Measurements from ENCODE around the gene BPIFB2.

The BPIFB2 gene

DNA sequence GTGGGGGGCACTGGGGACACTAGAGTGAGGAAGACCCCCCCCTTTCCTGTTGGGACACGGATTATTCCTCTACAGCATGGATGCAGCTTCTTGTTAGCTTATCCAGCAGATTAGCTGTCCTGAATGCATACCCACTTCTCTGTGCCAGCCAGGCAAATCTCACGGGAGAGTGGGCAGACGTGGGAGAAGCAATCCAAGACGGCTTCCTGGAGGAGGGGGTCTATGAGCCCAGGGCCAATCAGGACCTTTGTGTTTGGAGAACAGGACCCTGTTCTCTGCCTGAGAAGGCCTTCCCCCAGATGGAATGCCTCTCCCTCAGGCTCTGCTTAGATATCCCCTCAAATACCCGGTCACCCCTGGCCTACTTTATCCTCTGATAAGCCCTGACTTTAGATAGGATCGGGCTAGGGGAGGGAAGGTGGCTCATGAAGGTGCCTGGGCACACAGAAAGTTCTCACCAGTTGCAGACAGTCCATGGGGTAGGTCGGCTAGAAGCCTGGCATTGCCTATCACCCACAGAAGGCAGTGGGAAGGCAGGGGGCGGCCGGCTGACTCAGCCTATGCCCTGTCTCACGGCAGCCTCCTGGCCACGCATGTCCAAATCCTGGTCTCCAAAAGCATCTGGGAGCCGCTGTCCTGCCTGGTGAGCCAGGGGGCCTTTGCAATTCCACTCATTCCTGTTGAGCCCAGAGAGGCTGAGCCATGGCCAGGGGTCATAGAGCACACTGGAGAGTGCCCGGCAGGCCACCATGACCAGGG, 38.0 kb upstream of the BPIFB2 start:
- no peak for DNase-seq
- no peaks in the 10 kb centered on the region for H3K9me3 ChIP-seq (ENCODE audit: control insufficient read depth, low read length)
- H3K27me3 ChIP-seq (ENCODE audit: control insufficient read depth in 1 of 2, insufficient read depth in 1 of 2, low read length in 2 of 2): peaks cover 3 to 54% of the 10 kb centered on the region in 2 experiments
- H2BK120ac ChIP-seq (ENCODE audit: low read depth, low read length): no peak overlapping the region
- H4K91ac ChIP-seq (ENCODE audit: low read length): no peak overlapping the region
- H2BK5ac ChIP-seq (ENCODE audit: low read depth, low read length, poor library complexity, severe bottlenecking): no peak overlapping the region
- H3K27ac ChIP-seq (ENCODE audit: low read length, poor library complexity, severe bottlenecking): no peak overlapping the region
- no peak overlapping the region for H2AFZ ChIP-seq (ENCODE audit: low read depth, low read length)
- H3K9ac ChIP-seq (ENCODE audit: low read length): no peak overlapping the region
- no peak overlapping the region for H4K8ac ChIP-seq (ENCODE audit: low read length)
- no peak overlapping the region for H2BK15ac ChIP-seq (ENCODE audit: low read depth, poor library complexity, severe bottlenecking)
- no peak overlapping the region for H3K14ac ChIP-seq (ENCODE audit: low read length in 2 of 2)
- no peak overlapping the region for H2AK5ac ChIP-seq (ENCODE audit: low read length, severe bottlenecking)
- H3K79me1 ChIP-seq (replicated peaks; ENCODE audit: low read length, poor library complexity, severe bottlenecking): no peaks in the 10 kb centered on the region
- no peak overlapping the region for H3K4me3 ChIP-seq (ENCODE audit: insufficient read depth in 1 of 2, low read depth in 1 of 2, low read length in 2 of 2)
- H3K4ac ChIP-seq (ENCODE audit: low read depth in 1 of 2, low read length in 2 of 2): no peak overlapping the region
- no peak overlapping the region for H2BK12ac ChIP-seq (ENCODE audit: low read length in 2 of 2)
- WGBS: 87% methylated on average over 13 of the region's 13 CpGs
- H3K36me3 ChIP-seq (ENCODE audit: control insufficient read depth in 1 of 2, insufficient read depth in 2 of 2, low read depth in 1 of 2, low read length in 2 of 2): no peaks in the 10 kb centered on the region
- H3K23ac ChIP-seq (ENCODE audit: low read length in 2 of 2): peak overlapping the region in 1 of 2 experiments; percentile 15
- H3K4me1 ChIP-seq (ENCODE audit: control insufficient read depth, insufficient read depth, low read depth, low read length): peaks cover 4% of the 10 kb centered on the region
- no peak overlapping the region for H3K18ac ChIP-seq (ENCODE audit: low read depth in 1 of 2, low read length in 2 of 2)
- no peak overlapping the region for H3K4me2 ChIP-seq (ENCODE audit: low read length, poor library complexity, severe bottlenecking)

DNA sequence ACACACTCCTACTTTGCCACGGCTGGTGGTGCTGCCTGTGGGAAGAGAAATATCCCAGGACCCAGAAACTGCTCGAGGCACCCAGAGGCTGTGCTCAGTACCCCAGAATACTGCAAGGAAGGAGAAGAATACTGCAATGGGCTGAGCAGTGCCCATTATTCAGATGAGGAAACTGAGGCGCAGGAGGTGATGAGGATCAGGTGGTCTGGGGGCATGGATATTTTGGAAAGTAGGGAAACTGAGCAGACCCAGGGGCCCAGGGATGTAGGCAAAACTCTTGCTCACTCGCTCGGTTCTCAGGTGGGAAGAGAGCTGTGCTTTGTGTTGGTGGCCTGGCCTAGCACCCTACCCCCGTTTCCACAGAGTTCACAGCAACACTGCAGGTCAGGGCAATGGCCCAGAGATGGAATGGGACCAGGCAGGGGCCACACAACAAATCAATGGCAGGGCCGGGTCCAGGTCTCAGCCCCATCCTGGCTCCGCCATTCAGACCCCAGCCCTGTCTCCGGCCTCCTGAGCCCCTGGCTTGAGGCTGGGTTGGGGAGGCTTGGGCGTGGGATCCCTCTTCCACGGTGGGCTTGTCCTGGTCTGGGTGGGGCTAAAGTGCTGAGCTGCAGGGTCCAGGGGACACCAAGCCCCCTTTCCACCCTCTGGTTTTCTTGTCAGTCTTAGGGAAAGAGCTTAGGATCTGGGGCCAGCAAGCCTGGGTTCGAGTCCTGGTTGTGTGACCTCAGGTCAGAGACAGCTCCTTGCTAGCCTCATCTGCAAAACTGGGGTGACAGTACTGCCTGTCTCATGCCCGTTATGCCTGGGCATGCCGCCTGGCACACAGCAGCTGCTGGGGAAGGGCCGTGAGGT, 37.2 kb upstream of the BPIFB2 start:
- Histone ChIP-seq H2BK5ac (ENCODE audit: low read depth, low read length, poor library complexity, severe bottlenecking) (no peak overlapping the region), H3K4me1 (ENCODE audit: control insufficient read depth, insufficient read depth, low read depth, low read length) (peaks cover 4% of the 10 kb centered on the region), H3K4me3 (ENCODE audit: insufficient read depth in 1 of 2, low read depth in 1 of 2, low read length in 2 of 2) (no peak overlapping the region), H2BK120ac (ENCODE audit: low read depth, low read length) (no peak overlapping the region), H3K79me1 (replicated peaks; ENCODE audit: low read length, poor library complexity, severe bottlenecking) (no peaks in the 10 kb centered on the region), H3K9ac (ENCODE audit: low read length) (no peak overlapping the region), H3K23ac (ENCODE audit: low read length in 2 of 2) (peak overlapping the region in 1 of 2 experiments; percentile 15), H3K18ac (ENCODE audit: low read depth in 1 of 2, low read length in 2 of 2) (no peak overlapping the region), H3K14ac (ENCODE audit: low read length in 2 of 2) (peak overlapping the region in 1 of 2 experiments; percentile 18), H3K4ac (ENCODE audit: low read depth in 1 of 2, low read length in 2 of 2) (no peak overlapping the region), H3K27me3 (ENCODE audit: control insufficient read depth in 1 of 2, insufficient read depth in 1 of 2, low read length in 2 of 2) (peaks cover 3 to 50% of the 10 kb centered on the region in 2 experiments), H4K8ac (ENCODE audit: low read length) (no peak overlapping the region), H2AK5ac (ENCODE audit: low read length, severe bottlenecking) (no peak overlapping the region), H3K4me2 (ENCODE audit: low read length, poor library complexity, severe bottlenecking) (no peak overlapping the region), H2BK15ac (ENCODE audit: low read depth, poor library complexity, severe bottlenecking) (no peak overlapping the region), H3K27ac (ENCODE audit: low read length, poor library complexity, severe bottlenecking) (no peak overlapping the region), H2AFZ (ENCODE audit: low read depth, low read length) (no peak overlapping the region), H2BK12ac (ENCODE audit: low read length in 2 of 2) (no peak overlapping the region), H4K91ac (ENCODE audit: low read length) (no peak overlapping the region), H3K9me3 (ENCODE audit: control insufficient read depth, low read length) (no peaks in the 10 kb centered on the region), H3K36me3 (ENCODE audit: control insufficient read depth in 1 of 2, insufficient read depth in 2 of 2, low read depth in 1 of 2, low read length in 2 of 2) (no peaks in the 10 kb centered on the region)
- no peak for DNase-seq
- WGBS: 84% methylated on average over 15 of the region's 15 CpGs

DNA sequence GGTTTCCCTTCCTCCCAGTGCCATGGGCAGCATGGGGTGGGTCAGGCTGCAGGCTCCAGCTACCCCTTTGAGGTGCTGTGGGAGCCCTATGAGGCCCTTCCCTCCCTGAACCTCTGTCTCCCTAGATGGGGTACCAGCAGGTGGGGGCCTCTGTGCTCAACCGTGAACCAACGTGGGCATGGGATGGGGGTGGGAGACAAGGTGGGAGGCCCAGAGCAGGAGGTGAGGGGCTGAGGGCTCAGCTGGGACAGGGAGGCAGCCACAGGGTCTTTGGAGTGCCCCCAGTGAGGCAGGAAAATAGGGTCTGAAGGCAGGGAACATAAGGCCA, 36.6 kb upstream of the BPIFB2 start:
- WGBS: 86% methylated on average over 2 of the region's 2 CpGs
- Histone ChIP-seq H2BK15ac (ENCODE audit: low read depth, poor library complexity, severe bottlenecking) (no peak overlapping the region), H3K4me2 (ENCODE audit: low read length, poor library complexity, severe bottlenecking) (no peak overlapping the region), H3K27ac (ENCODE audit: low read length, poor library complexity, severe bottlenecking) (no peak overlapping the region), H2BK12ac (ENCODE audit: low read length in 2 of 2) (no peak overlapping the region), H3K36me3 (ENCODE audit: control insufficient read depth in 1 of 2, insufficient read depth in 2 of 2, low read depth in 1 of 2, low read length in 2 of 2) (no peaks in the 10 kb centered on the region), H2AFZ (ENCODE audit: low read depth, low read length) (no peak overlapping the region), H2BK120ac (ENCODE audit: low read depth, low read length) (no peak overlapping the region), H4K8ac (ENCODE audit: low read length) (no peak overlapping the region), H3K14ac (ENCODE audit: low read length in 2 of 2) (peak overlapping the region in 1 of 2 experiments; percentile 18), H3K27me3 (ENCODE audit: control insufficient read depth in 1 of 2, insufficient read depth in 1 of 2, low read length in 2 of 2) (peaks cover under 1 to 45% of the 10 kb centered on the region in 2 experiments), H3K9ac (ENCODE audit: low read length) (no peak overlapping the region), H3K79me1 (replicated peaks; ENCODE audit: low read length, poor library complexity, severe bottlenecking) (no peaks in the 10 kb centered on the region), H3K4me3 (ENCODE audit: insufficient read depth in 1 of 2, low read depth in 1 of 2, low read length in 2 of 2) (no peak overlapping the region), H3K4me1 (ENCODE audit: control insufficient read depth, insufficient read depth, low read depth, low read length) (peaks cover 4% of the 10 kb centered on the region), H3K9me3 (ENCODE audit: control insufficient read depth, low read length) (no peaks in the 10 kb centered on the region), H3K4ac (ENCODE audit: low read depth in 1 of 2, low read length in 2 of 2) (no peak overlapping the region), H2BK5ac (ENCODE audit: low read depth, low read length, poor library complexity, severe bottlenecking) (no peak overlapping the region), H2AK5ac (ENCODE audit: low read length, severe bottlenecking) (no peak overlapping the region), H3K23ac (ENCODE audit: low read length in 2 of 2) (no peak overlapping the region), H3K18ac (ENCODE audit: low read depth in 1 of 2, low read length in 2 of 2) (no peak overlapping the region), H4K91ac (ENCODE audit: low read length) (no peak overlapping the region)
- no peak for DNase-seq

DNA sequence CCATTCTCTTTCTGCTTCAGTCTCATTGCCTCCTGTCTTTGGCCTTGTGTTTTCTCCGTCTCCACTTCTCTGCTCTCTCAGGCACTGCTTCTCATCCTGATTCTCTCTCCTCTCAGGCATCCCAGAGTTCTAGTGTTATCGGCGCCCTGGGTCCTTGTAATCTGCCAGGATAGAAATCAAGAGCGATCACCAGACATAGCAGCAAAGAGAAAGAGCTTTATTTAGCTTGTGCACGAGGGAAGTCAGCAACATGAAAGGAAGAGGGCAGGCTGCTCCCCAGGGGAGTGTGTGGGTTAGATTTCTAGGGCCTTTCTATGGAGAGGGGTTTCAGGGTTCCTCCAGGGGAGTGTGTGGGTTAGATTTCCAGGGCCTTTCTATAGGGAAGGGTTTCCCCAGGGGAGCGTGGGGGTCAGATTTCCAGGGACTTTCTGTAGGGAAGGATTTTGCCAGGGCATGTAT, 35.8 kb upstream of the BPIFB2 start:
- H3K4me1 ChIP-seq (ENCODE audit: control insufficient read depth, insufficient read depth, low read depth, low read length): peaks cover 4% of the 10 kb centered on the region
- H3K9me3 ChIP-seq (ENCODE audit: control insufficient read depth, low read length): no peaks in the 10 kb centered on the region
- H3K4ac ChIP-seq (ENCODE audit: low read depth in 1 of 2, low read length in 2 of 2): no peak overlapping the region
- WGBS: 65% methylated on average over 5 of the region's 6 CpGs
- no peak overlapping the region for H3K4me2 ChIP-seq (ENCODE audit: low read length, poor library complexity, severe bottlenecking)
- H2BK15ac ChIP-seq (ENCODE audit: low read depth, poor library complexity, severe bottlenecking): no peak overlapping the region
- no peak overlapping the region for H3K27ac ChIP-seq (ENCODE audit: low read length, poor library complexity, severe bottlenecking)
- H3K4me3 ChIP-seq (ENCODE audit: insufficient read depth in 1 of 2, low read depth in 1 of 2, low read length in 2 of 2): no peak overlapping the region
- H3K23ac ChIP-seq (ENCODE audit: low read length in 2 of 2): no peak overlapping the region
- H4K8ac ChIP-seq (ENCODE audit: low read length): no peak overlapping the region
- H2BK5ac ChIP-seq (ENCODE audit: low read depth, low read length, poor library complexity, severe bottlenecking): no peak overlapping the region
- no peak overlapping the region for H3K14ac ChIP-seq (ENCODE audit: low read length in 2 of 2)
- no peak overlapping the region for H3K9ac ChIP-seq (ENCODE audit: low read length)
- H2AK5ac ChIP-seq (ENCODE audit: low read length, severe bottlenecking): no peak overlapping the region
- H3K36me3 ChIP-seq (ENCODE audit: control insufficient read depth in 1 of 2, insufficient read depth in 2 of 2, low read depth in 1 of 2, low read length in 2 of 2): no peaks in the 10 kb centered on the region
- no peak overlapping the region for H2AFZ ChIP-seq (ENCODE audit: low read depth, low read length)
- no peak overlapping the region for H2BK12ac ChIP-seq (ENCODE audit: low read length in 2 of 2)
- H3K18ac ChIP-seq (ENCODE audit: low read depth in 1 of 2, low read length in 2 of 2): no peak overlapping the region
- H3K27me3 ChIP-seq (ENCODE audit: control insufficient read depth in 1 of 2, insufficient read depth in 1 of 2, low read length in 2 of 2): peaks cover 0 to 42% of the 10 kb centered on the region in 2 experiments
- no peak overlapping the region for H4K91ac ChIP-seq (ENCODE audit: low read length)
- no peak for DNase-seq
- no peaks in the 10 kb centered on the region for H3K79me1 ChIP-seq (replicated peaks; ENCODE audit: low read length, poor library complexity, severe bottlenecking)
- H2BK120ac ChIP-seq (ENCODE audit: low read depth, low read length): no peak overlapping the region
